Measurements from ENCODE around the gene AADACL3.

AADACL3 gene

GRCh38 chr1:12738934-12739333, 23.0 kb downstream of the AADACL3 start:
- TF ChIP-seq, protein P1, sequence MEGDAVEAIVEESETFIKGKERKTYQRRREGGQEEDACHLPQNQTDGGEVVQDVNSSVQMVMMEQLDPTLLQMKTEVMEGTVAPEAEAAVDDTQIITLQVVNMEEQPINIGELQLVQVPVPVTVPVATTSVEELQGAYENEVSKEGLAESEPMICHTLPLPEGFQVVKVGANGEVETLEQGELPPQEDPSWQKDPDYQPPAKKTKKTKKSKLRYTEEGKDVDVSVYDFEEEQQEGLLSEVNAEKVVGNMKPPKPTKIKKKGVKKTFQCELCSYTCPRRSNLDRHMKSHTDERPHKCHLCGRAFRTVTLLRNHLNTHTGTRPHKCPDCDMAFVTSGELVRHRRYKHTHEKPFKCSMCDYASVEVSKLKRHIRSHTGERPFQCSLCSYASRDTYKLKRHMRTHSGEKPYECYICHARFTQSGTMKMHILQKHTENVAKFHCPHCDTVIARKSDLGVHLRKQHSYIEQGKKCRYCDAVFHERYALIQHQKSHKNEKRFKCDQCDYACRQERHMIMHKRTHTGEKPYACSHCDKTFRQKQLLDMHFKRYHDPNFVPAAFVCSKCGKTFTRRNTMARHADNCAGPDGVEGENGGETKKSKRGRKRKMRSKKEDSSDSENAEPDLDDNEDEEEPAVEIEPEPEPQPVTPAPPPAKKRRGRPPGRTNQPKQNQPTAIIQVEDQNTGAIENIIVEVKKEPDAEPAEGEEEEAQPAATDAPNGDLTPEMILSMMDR (IDR thresholded peaks at IDR 0.05; ENCODE audit: borderline replicate concordance, insufficient read depth, low read depth, low read length): no peak
- H3K4me3 ChIP-seq (ENCODE audit: low read depth, low read length): no peak overlapping the region

DNA sequence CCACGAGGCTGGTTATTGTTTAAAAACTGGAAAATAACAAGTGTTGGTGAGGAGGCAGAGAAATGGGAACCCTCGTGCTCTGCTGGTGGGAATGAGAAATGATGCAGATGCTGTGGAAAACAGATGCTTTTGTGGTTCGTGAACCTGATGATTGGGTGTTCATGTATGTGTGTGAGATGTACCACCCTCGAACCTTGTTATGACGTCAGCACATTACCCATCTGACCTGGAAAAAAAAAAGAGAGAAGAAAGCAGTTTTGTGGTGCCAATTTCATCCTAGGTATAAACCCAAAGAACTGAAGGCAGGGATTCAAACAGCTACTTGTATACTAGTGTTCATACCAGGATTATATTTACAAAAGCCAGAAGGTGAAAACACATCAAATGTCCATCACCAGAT, 23.7 kb downstream of the AADACL3 start:
- TF ChIP-seq, protein P1 (IDR thresholded peaks at IDR 0.05; ENCODE audit: borderline replicate concordance, insufficient read depth, low read depth, low read length): no peak
- H3K4me3 ChIP-seq (ENCODE audit: low read depth, low read length): no peak overlapping the region

DNA sequence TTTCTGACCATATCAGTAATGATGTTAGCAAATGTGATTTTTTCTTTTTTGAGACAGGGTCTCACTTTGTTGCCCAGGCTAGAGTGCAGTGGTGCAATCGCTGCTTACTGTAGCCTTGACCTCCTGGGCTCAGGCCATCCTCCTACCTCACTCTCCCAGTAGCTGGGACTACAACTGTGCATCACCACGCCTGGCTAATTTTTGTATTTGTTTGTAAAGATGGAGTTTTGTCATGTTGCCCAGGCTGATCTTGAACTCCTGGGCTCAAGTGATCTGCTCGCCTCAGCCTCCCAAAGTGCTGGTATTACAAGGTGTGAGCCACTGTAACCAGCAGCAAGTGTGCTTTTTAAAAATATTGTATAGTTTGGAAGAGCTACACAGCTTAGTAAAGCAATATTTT, 26.0 kb downstream of the AADACL3 start:
- H3K4me3 ChIP-seq (ENCODE audit: low read depth, low read length): no peak overlapping the region
- TF ChIP-seq, protein P1 (IDR thresholded peaks at IDR 0.05; ENCODE audit: borderline replicate concordance, insufficient read depth, low read depth, low read length): no peak

DNA sequence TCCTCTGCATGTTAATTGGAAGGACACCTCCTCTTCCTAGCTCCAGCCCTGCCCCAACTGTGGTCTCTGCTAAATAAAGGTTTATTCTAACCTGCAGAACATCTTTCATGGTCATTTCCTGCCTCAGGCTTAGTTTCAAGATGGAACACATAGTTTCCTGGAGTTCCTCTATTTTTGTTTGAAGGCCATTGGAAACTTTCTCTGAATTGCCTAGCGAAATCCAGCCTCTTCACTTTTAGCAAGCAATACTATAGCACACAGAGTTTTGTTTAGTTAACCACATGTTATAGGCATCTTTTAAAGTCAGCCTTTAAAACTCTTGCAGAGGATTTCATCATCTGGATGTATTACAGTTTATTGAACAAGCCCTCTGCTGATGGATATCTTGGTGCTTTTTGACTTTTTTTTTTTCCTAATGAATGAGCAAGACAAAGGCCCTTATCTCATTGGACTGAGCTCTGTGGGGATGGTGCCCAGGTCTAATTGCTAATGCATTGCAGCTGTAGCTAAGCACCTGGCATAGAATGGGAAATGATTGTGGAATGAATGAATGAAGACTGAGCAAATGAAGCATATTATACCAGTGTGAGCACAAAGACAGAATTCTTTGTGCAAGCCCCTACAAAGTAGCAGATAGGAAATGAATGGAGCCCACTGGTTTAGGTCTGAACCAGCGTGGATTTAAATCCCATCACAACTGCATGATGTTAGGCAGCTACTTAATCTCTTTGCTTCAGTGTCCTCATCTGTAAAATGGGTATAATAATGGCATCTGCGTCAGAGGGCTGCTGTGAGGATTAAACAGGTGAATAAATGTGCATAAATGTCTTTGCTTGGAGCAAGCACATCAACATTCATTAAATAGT, 29.4 kb downstream of the AADACL3 start:
- no peak overlapping the region for H3K4me3 ChIP-seq (ENCODE audit: low read depth, low read length)
- TF ChIP-seq, protein P1 (IDR thresholded peaks at IDR 0.05; ENCODE audit: borderline replicate concordance, insufficient read depth, low read depth, low read length): no peak

DNA sequence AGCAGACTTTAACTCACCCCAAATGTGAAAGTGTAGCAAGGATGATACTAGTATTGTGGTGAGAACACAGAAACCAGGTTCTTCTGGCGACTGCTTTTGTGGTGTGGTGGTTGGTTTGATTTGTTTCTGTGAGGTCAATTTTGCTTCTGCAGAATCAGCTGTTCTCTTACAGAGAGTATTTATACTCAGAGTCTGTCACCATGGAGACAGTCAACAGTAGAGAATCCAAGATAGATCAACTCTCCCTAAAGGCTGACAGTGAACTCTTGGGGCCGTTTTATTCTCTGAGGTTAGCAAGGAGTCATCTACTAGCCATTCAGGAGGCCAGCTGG, 30.0 kb downstream of the AADACL3 start, which contains the start of gene CFAP107:
CFAP107 (plus strand) TSS at position 209 of the 332 bp plus-strand sequence. CDS start 231 bp downstream, outside the sequence.
- H3K4me3 ChIP-seq (ENCODE audit: low read depth, low read length): no peak within 1 kb of the TSS
- TF ChIP-seq, protein P1 (IDR thresholded peaks at IDR 0.05; ENCODE audit: borderline replicate concordance, insufficient read depth, low read depth, low read length): no peak

GRCh38 chr1:12748778-12749355, 33.0 kb downstream of the AADACL3 start:
- TF ChIP-seq, protein P1 (IDR thresholded peaks at IDR 0.05; ENCODE audit: borderline replicate concordance, insufficient read depth, low read depth, low read length): no peak
- no peak overlapping the region for H3K4me3 ChIP-seq (ENCODE audit: low read depth, low read length)

DNA sequence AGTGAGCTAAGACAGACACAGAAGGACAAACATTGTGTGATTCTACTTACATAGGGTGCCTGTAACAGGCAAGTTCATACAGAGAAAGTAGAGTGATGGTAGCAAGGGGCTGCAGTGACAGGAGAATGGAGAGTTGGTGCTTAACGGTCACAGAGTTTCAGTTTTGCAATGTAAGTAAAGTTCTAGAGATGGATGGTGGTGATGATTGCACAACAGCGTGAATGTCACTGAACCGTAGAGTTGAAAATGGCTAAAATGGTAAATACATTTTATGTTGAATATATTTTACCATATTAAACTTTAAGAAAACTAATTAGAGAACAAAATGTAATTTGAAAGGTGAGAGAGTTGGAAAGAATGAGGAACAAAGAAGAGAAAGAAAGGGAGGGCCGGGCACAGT, 38.8 kb downstream of the AADACL3 start:
- H3K4me3 ChIP-seq (ENCODE audit: low read depth, low read length): no peak overlapping the region
- TF ChIP-seq, protein P1 (IDR thresholded peaks at IDR 0.05; ENCODE audit: borderline replicate concordance, insufficient read depth, low read depth, low read length): no peak

Data from GM12875 (cell line).